HEK293 (cell line): ENCODE results near the gene LAMB2.

ENCODE experiments used
- AEBP2 ChIP-seq: fragments of 450-650 bp; formaldehyde crosslinking; IDR thresholded peaks from 2 replicates; pipeline ENCODE4 v1.5.1; 2016; ENCODE audit warnings: missing biosample characterization, missing genetic modification characterization, borderline replicate concordance
- KLF17 ChIP-seq: fragments of 450-650 bp; formaldehyde crosslinking; IDR thresholded peaks from 2 replicates; pipeline ENCODE4 v1.5.1; 2016; ENCODE audit warnings: missing biosample characterization, missing genetic modification characterization
- SP7 ChIP-seq: fragments of 450-650 bp; formaldehyde crosslinking; IDR thresholded peaks from 2 replicates; pipeline ENCODE4 v1.5.1; 2016; ENCODE audit warnings: missing biosample characterization, missing genetic modification characterization
- TSHZ1 ChIP-seq: fragments of 450-650 bp; formaldehyde crosslinking; IDR thresholded peaks from 2 replicates; pipeline ENCODE4 v1.5.1; 2016; ENCODE audit warnings: missing biosample characterization, missing genetic modification characterization, borderline replicate concordance
- YY2 ChIP-seq: fragments of 450-650 bp; formaldehyde crosslinking; IDR thresholded peaks from 2 replicates; pipeline ENCODE4 v1.5.1; 2016; ENCODE audit warnings: missing biosample characterization, missing genetic modification characterization
- ZNF2 ChIP-seq: fragments of 450-650 bp; formaldehyde crosslinking; IDR thresholded peaks from 2 replicates; pipeline ENCODE4 v1.5.1; 2016; ENCODE audit warnings: missing biosample characterization, missing genetic modification characterization
- ZNF211 ChIP-seq: fragments of 450-650 bp; formaldehyde crosslinking; IDR thresholded peaks from 2 replicates; pipeline ENCODE4 v1.5.1; 2016; ENCODE audit warnings: low read depth, missing biosample characterization, missing genetic modification characterization
- ZNF23 ChIP-seq: fragments of 450-650 bp; formaldehyde crosslinking; IDR thresholded peaks from 2 replicates; pipeline ENCODE4 v1.5.1; 2016; ENCODE audit warnings: missing biosample characterization, missing genetic modification characterization, borderline replicate concordance
- ZNF341 ChIP-seq: fragments of 450-650 bp; formaldehyde crosslinking; IDR thresholded peaks from 2 replicates; pipeline ENCODE4; 2016; ENCODE audit warnings: low read depth, missing biosample characterization, missing genetic modification characterization
- ZNF629 ChIP-seq: fragments of 450-650 bp; formaldehyde crosslinking; IDR thresholded peaks from 2 replicates; pipeline ENCODE4 v1.5.1; 2017; ENCODE audit warnings: missing biosample characterization, missing genetic modification characterization
- ZNF785 ChIP-seq: fragments of 450-650 bp; formaldehyde crosslinking; IDR thresholded peaks from 2 replicates; pipeline ENCODE4 v1.5.1; 2016; ENCODE audit warnings: missing biosample characterization, missing genetic modification characterization
- ZNF792 ChIP-seq: fragments of 450-650 bp; formaldehyde crosslinking; IDR thresholded peaks from 2 replicates; pipeline ENCODE4 v1.5.1; 2016; ENCODE audit warnings: missing biosample characterization, missing genetic modification characterization
- ZSCAN30 ChIP-seq: fragments of 450-650 bp; IDR thresholded peaks from 2 replicates; pipeline ENCODE4 v1.5.1; 2018; ENCODE audit warnings: missing biosample characterization, mild to moderate bottlenecking, missing genetic modification characterization, moderate library complexity
- TF ChIP-seq, protein P1 (sequence below): fragments of 450-650 bp; formaldehyde crosslinking; IDR thresholded peaks from 2 replicates; pipeline ENCODE4 v1.5.1; 2017; ENCODE audit warnings: missing biosample characterization, missing genetic modification characterization
- TF ChIP-seq, protein P2 (sequence below): fragments of 450-650 bp; formaldehyde crosslinking; conservative IDR thresholded peaks from 2 replicates; pipeline ENCODE4 v1.5.1; 2016; ENCODE audit warnings: low read depth, missing biosample characterization, missing genetic modification characterization

Gene LAMB2

GRCh38 chr3:49132437-49133225 is at the start of gene LAMB2 (continued):
- TF ChIP-seq TSHZ1 (tag by site-specific recombination) (no peak), ZNF211 (no peak), ZNF23 (tag by site-specific recombination) (no peak), ZNF629 (no peak), YY2 (no peak), ZNF785 (tag by site-specific recombination) (no peak), ZSCAN30 (peak; percentile 62; the same call in 1 of the 2 replicates), AEBP2 (tag by site-specific recombination) (no peak), ZNF341 (tag by site-specific recombination) (peak; percentile 95), SP7 (tag by site-specific recombination) (no peak; the same call in 1 of the 2 replicates), KLF17 (tag by site-specific recombination) (peak; percentile 48; the same call in 1 of the 2 replicates), ZNF2 (no peak), ZNF792 (tag by site-specific recombination) (no peak)
- TF ChIP-seq, protein P1, sequence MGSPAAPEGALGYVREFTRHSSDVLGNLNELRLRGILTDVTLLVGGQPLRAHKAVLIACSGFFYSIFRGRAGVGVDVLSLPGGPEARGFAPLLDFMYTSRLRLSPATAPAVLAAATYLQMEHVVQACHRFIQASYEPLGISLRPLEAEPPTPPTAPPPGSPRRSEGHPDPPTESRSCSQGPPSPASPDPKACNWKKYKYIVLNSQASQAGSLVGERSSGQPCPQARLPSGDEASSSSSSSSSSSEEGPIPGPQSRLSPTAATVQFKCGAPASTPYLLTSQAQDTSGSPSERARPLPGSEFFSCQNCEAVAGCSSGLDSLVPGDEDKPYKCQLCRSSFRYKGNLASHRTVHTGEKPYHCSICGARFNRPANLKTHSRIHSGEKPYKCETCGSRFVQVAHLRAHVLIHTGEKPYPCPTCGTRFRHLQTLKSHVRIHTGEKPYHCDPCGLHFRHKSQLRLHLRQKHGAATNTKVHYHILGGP (tag by site-specific recombination), result no peak
- TF ChIP-seq, protein P2, sequence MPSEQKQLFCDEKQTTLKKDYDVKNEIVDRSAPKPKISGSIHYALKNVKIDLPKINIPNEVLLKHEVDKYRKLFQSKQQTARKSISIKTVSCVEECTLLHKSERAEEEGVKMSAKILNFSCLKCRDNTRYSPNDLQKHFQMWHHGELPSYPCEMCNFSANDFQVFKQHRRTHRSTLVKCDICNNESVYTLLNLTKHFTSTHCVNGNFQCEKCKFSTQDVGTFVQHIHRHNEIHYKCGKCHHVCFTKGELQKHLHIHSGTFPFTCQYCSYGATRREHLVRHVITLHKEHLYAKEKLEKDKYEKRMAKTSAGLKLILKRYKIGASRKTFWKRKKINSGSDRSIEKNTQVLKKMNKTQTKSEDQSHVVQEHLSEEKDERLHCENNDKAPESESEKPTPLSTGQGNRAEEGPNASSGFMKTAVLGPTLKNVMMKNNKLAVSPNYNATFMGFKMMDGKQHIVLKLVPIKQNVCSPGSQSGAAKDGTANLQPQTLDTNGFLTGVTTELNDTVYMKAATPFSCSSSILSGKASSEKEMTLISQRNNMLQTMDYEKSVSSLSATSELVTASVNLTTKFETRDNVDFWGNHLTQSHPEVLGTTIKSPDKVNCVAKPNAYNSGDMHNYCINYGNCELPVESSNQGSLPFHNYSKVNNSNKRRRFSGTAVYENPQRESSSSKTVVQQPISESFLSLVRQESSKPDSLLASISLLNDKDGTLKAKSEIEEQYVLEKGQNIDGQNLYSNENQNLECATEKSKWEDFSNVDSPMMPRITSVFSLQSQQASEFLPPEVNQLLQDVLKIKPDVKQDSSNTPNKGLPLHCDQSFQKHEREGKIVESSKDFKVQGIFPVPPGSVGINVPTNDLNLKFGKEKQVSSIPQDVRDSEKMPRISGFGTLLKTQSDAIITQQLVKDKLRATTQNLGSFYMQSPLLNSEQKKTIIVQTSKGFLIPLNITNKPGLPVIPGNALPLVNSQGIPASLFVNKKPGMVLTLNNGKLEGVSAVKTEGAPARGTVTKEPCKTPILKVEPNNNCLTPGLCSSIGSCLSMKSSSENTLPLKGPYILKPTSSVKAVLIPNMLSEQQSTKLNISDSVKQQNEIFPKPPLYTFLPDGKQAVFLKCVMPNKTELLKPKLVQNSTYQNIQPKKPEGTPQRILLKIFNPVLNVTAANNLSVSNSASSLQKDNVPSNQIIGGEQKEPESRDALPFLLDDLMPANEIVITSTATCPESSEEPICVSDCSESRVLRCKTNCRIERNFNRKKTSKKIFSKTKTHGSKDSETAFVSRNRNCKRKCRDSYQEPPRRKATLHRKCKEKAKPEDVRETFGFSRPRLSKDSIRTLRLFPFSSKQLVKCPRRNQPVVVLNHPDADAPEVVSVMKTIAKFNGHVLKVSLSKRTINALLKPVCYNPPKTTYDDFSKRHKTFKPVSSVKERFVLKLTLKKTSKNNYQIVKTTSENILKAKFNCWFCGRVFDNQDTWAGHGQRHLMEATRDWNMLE (tag by site-specific recombination), result no peak; the same call in 1 of the 2 replicates
